Activated T-helper 17 cell treated with anti-CD3 and anti-CD28 coated beads, Interleukin-2, amount 50 U/mL, for 72 hours (primary cell): ENCODE results near the gene PM20D2. TPM values are rescaled to one million over a fixed set of nuclear protein-coding genes. Genes with fewer than 3 reads are reported as not detected.

ENCODE experiments used
- ATAC-seq: fragments of 150-1000 bp; cut with Tn5 transposase; replicated peaks from 2 replicates; pipeline ENCODE4 v1.10.0; 2021; ENCODE audit warnings: mild to moderate bottlenecking, moderate library complexity
- H3K27ac Mint-ChIP-seq: one replicate; pipeline ENCODE4 v1.8.0; 2022; ENCODE audit warnings: mixed read lengths
- H3K27me3 Mint-ChIP-seq: one replicate; pipeline ENCODE4 v1.8.0; 2022; ENCODE audit warnings: mixed read lengths
- H3K36me3 Mint-ChIP-seq: one replicate; pipeline ENCODE4 v1.8.0; 2022; ENCODE audit warnings: low read depth, mild to moderate bottlenecking, mixed read lengths
- H3K4me1 Mint-ChIP-seq: one replicate; pipeline ENCODE4 v1.8.0; 2022; ENCODE audit warnings: mixed read lengths
- H3K4me3 Mint-ChIP-seq: one replicate; pipeline ENCODE4 v1.8.0; 2022; ENCODE audit warnings: mild to moderate bottlenecking, mixed read lengths
- H3K9me3 Mint-ChIP-seq: one replicate; pipeline ENCODE4 v1.8.0; 2022; ENCODE audit warnings: mixed read lengths
- total RNA-seq, 2 donors: library from RNA; stranded (reverse); gene quantifications; one replicate each; pipeline ENCODE4 v1.2.3, GENCODE V29; 2022

PM20D2 gene
- total RNA-seq, 2 donors from 2014 or later = 7.9 to 9.2 TPM

GRCh38 chr6:89161326-89162046 lies 15.6 kb downstream of the PM20D2 start:
- peak; percentile 14 for ATAC-seq
- H3K4me1 Mint-ChIP-seq = no peaks in the 10 kb centered on the region
- H3K4me3 Mint-ChIP-seq = no peak overlapping the region
- peaks cover 67% of the 10 kb centered on the region for H3K36me3 Mint-ChIP-seq
- H3K27me3 Mint-ChIP-seq = no peaks in the 10 kb centered on the region
- no peak overlapping the region for H3K27ac Mint-ChIP-seq
- no peaks in the 10 kb centered on the region for H3K9me3 Mint-ChIP-seq

- no peaks in the 10 kb centered on the region for H3K27me3 Mint-ChIP-seq
- no peak for ATAC-seq
- no peak overlapping the region for H3K4me3 Mint-ChIP-seq
- no peaks in the 10 kb centered on the region for H3K4me1 Mint-ChIP-seq
- H3K9me3 Mint-ChIP-seq = no peaks in the 10 kb centered on the region
- peaks cover 64% of the 10 kb centered on the region for H3K36me3 Mint-ChIP-seq
- no peak overlapping the region for H3K27ac Mint-ChIP-seq
Observed at GRCh38 chr6:89162047-89162371, 16.2 kb downstream of the PM20D2 start.

- H3K27me3 Mint-ChIP-seq = no peaks in the 10 kb centered on the region
- no peaks in the 10 kb centered on the region for H3K36me3 Mint-ChIP-seq
- H3K9me3 Mint-ChIP-seq = no peaks in the 10 kb centered on the region
- no peak for ATAC-seq
- no peaks in the 10 kb centered on the region for H3K4me1 Mint-ChIP-seq
- H3K27ac Mint-ChIP-seq = no peak overlapping the region
- no peak overlapping the region for H3K4me3 Mint-ChIP-seq
Observed at GRCh38 chr6:89172131-89172530, 26.3 kb downstream of the PM20D2 start.

- Mint-ChIP-seq H3K4me3 (no peak overlapping the region), H3K27me3 (no peaks in the 10 kb centered on the region), H3K27ac (no peak overlapping the region), H3K36me3 (no peaks in the 10 kb centered on the region), H3K9me3 (no peaks in the 10 kb centered on the region), H3K4me1 (no peaks in the 10 kb centered on the region)
- ATAC-seq = no peak
Observed at GRCh38 chr6:89173634-89174033, 27.8 kb downstream of the PM20D2 start.

- no peak overlapping the region for H3K4me3 Mint-ChIP-seq
- no peaks in the 10 kb centered on the region for H3K4me1 Mint-ChIP-seq
- no peaks in the 10 kb centered on the region for H3K36me3 Mint-ChIP-seq
- no peaks in the 10 kb centered on the region for H3K9me3 Mint-ChIP-seq
- H3K27ac Mint-ChIP-seq = no peak overlapping the region
- no peak for ATAC-seq
- peaks cover 15% of the 10 kb centered on the region for H3K27me3 Mint-ChIP-seq
Observed at GRCh38 chr6:89180112-89180511, 34.3 kb downstream of the PM20D2 start.

GRCh38 chr6:89180971-89181370 lies 35.1 kb downstream of the PM20D2 start:
- ATAC-seq = no peak
- no peak overlapping the region for H3K4me3 Mint-ChIP-seq
- no peaks in the 10 kb centered on the region for H3K36me3 Mint-ChIP-seq
- H3K27ac Mint-ChIP-seq = no peak overlapping the region
- peaks cover 15% of the 10 kb centered on the region for H3K27me3 Mint-ChIP-seq
- no peaks in the 10 kb centered on the region for H3K4me1 Mint-ChIP-seq
- no peaks in the 10 kb centered on the region for H3K9me3 Mint-ChIP-seq

- H3K4me1 Mint-ChIP-seq = no peaks in the 10 kb centered on the region
- H3K36me3 Mint-ChIP-seq = no peaks in the 10 kb centered on the region
- H3K4me3 Mint-ChIP-seq = no peak overlapping the region
- H3K9me3 Mint-ChIP-seq = no peaks in the 10 kb centered on the region
- H3K27ac Mint-ChIP-seq = no peak overlapping the region
- peaks cover 21% of the 10 kb centered on the region for H3K27me3 Mint-ChIP-seq
- no peak for ATAC-seq
Observed at GRCh38 chr6:89183294-89183693, 37.4 kb downstream of the PM20D2 start.

- Mint-ChIP-seq H3K4me1 (no peaks in the 10 kb centered on the region), H3K27ac (no peak overlapping the region), H3K27me3 (peaks cover 21% of the 10 kb centered on the region), H3K4me3 (no peak overlapping the region), H3K36me3 (no peaks in the 10 kb centered on the region), H3K9me3 (no peaks in the 10 kb centered on the region)
- no peak for ATAC-seq
Observed at GRCh38 chr6:89184344-89184743, 38.5 kb downstream of the PM20D2 start.

GRCh38 chr6:89186762-89187161 lies 40.9 kb downstream of the PM20D2 start:
- no peaks in the 10 kb centered on the region for H3K4me1 Mint-ChIP-seq
- no peak overlapping the region for H3K27ac Mint-ChIP-seq
- no peak overlapping the region for H3K4me3 Mint-ChIP-seq
- no peak for ATAC-seq
- H3K9me3 Mint-ChIP-seq = no peaks in the 10 kb centered on the region
- H3K36me3 Mint-ChIP-seq = no peaks in the 10 kb centered on the region
- H3K27me3 Mint-ChIP-seq = peaks cover 16% of the 10 kb centered on the region

GRCh38 chr6:89187504-89187903 lies 41.6 kb downstream of the PM20D2 start:
- no peaks in the 10 kb centered on the region for H3K9me3 Mint-ChIP-seq
- ATAC-seq = no peak
- H3K4me3 Mint-ChIP-seq = no peak overlapping the region
- H3K4me1 Mint-ChIP-seq = no peaks in the 10 kb centered on the region
- H3K27me3 Mint-ChIP-seq = peaks cover 18% of the 10 kb centered on the region
- H3K27ac Mint-ChIP-seq = no peak overlapping the region
- H3K36me3 Mint-ChIP-seq = no peaks in the 10 kb centered on the region

GRCh38 chr6:89190741-89191140 lies 44.9 kb downstream of the PM20D2 start:
- Mint-ChIP-seq H3K9me3 (peaks cover 11% of the 10 kb centered on the region), H3K4me3 (no peak overlapping the region), H3K27ac (no peak overlapping the region), H3K27me3 (peaks cover 10% of the 10 kb centered on the region), H3K4me1 (no peaks in the 10 kb centered on the region), H3K36me3 (no peaks in the 10 kb centered on the region)
- ATAC-seq = no peak

GRCh38 chr6:89194559-89194958 lies 48.7 kb downstream of the PM20D2 start:
- Mint-ChIP-seq H3K36me3 (no peaks in the 10 kb centered on the region), H3K4me1 (no peaks in the 10 kb centered on the region), H3K27ac (no peak overlapping the region), H3K4me3 (no peak overlapping the region), H3K27me3 (peaks cover 4% of the 10 kb centered on the region), H3K9me3 (peaks cover 11% of the 10 kb centered on the region)
- ATAC-seq = no peak

GRCh38 chr6:89197141-89197540 lies 51.3 kb downstream of the PM20D2 start:
- Mint-ChIP-seq H3K27ac (no peak overlapping the region), H3K36me3 (no peaks in the 10 kb centered on the region), H3K9me3 (peaks cover 11% of the 10 kb centered on the region)

GRCh38 chr6:89198235-89198634 lies 52.4 kb downstream of the PM20D2 start:
- Mint-ChIP-seq H3K36me3 (no peaks in the 10 kb centered on the region), H3K27me3 (no peaks in the 10 kb centered on the region), H3K27ac (no peak overlapping the region), H3K4me3 (no peak overlapping the region), H3K9me3 (peaks cover 11% of the 10 kb centered on the region), H3K4me1 (no peaks in the 10 kb centered on the region)
- no peak for ATAC-seq

More at GRCh38 chr6:89197141-89197540, 51.3 kb downstream of the PM20D2 start:
- Mint-ChIP-seq H3K4me1 (no peaks in the 10 kb centered on the region), H3K27me3 (peaks cover 2% of the 10 kb centered on the region), H3K4me3 (no peak overlapping the region)
- ATAC-seq = no peak

GRCh38 chr6:89199579-89199978 lies 53.7 kb downstream of the PM20D2 start:
- Mint-ChIP-seq H3K4me3 (no peak overlapping the region), H3K9me3 (peaks cover 5% of the 10 kb centered on the region), H3K27me3 (no peaks in the 10 kb centered on the region), H3K4me1 (no peaks in the 10 kb centered on the region), H3K27ac (no peak overlapping the region), H3K36me3 (no peaks in the 10 kb centered on the region)
- no peak for ATAC-seq
